ENCODE results near the gene HSPB2.

- TF ChIP-seq GATA2 (IDR thresholded peaks at IDR 0.05; ENCODE audit: low read depth, low read length) (no peak), GATA3 (IDR thresholded peaks at IDR 0.05; ENCODE audit: low read depth, low read length) (no peak)
These were observed 41.6 kb downstream of the HSPB2 start for GRCh38 chr11:111954154-111954553.
